Fibroblast of pulmonary artery (primary cell): Measurements from ENCODE around the gene MPRIP.
A peak's percentile ranks its signal among the peaks of the same experiment; 100 is the strongest.

Experiments used
- DNase-seq: peaks from one replicate; pipeline ENCODE4 v3.0.0-alpha.2; 2010; ENCODE audit warnings: low read depth
- H3K4me3 ChIP-seq: replicated peaks from 2 replicates; pipeline ENCODE4 v1.5.1; 2011; ENCODE audit warnings: low read depth, mild to moderate bottlenecking, control low read depth, low read length, moderate library complexity
- CTCF ChIP-seq: IDR thresholded peaks from 2 replicates; pipeline ENCODE4 v1.5.1; 2011; ENCODE audit warnings: mild to moderate bottlenecking, control low read depth, low read length, inconsistent platforms; ENCODE audit errors: missing control alignments

MPRIP gene

DNA sequence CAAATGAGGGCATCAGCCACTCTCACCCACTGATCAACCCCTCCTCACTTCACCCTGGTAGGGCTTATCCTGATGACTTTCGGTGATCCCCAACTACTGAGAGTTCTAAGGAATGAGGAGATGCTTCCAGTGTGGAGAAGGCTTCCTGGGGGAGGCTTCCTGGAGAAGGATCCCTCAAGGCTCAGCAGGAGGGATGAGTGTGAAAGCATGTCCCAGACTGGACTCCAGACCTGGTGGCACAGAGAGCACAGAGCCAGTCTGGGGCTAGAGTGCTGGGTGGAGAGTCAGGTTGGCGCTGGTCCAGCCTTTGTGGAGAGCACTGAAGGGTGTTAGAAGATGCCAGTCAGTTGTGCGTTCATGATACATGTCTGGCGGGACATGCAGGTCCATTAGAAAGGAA is 110.1 kb downstream of the MPRIP start:
- no peak for DNase-seq
- TF ChIP-seq CTCF = no peak
- no peak overlapping the region for H3K4me3 ChIP-seq

DNA sequence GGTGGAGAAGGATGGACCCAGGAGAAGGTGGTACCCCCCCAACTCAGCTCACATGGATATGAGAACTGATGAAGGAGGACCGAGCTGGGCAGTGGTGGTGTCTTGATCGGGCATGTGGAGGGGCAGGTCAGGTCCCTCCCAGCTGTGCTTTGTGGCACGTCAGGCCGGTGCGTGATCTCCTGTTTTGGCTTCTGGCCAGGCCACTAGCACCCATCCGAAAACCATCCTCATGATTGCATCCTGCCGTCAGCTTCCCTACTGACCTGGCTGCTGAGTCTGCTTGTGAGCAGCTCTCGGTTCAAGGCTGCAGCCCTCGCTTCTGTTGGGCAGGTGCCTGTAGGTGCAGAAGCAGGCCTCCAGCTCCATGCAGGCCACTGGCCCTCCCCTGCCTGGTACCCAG is 110.8 kb downstream of the MPRIP start:
- no peak for DNase-seq

DNA sequence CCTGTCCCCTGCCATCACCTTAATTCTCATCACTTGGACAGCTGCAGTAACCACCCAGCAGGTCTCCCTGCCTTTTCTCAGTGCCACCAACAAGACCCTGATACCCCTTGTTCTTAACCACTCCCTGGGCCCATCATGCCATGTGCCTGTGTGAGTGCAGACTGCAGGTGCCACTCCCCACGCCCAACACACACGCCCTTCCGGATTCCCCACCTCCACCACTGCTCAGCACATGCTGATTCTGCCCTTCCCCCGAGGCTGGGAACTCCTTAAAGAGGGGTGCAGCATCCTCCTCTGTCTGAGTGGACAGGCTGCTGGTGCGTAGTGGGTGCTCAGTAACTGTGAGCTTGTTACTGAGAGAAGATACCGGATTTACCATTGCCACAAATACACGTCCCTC is 111.5 kb downstream of the MPRIP start:
- no peak for TF ChIP-seq CTCF
- no peak for DNase-seq
- H3K4me3 ChIP-seq = no peak overlapping the region

More for the DNA sequence above, 110.8 kb downstream of the MPRIP start:
- no peak overlapping the region for H3K4me3 ChIP-seq
- TF ChIP-seq CTCF = no peak

- DNase-seq = no peak
- TF ChIP-seq CTCF = no peak
- H3K4me3 ChIP-seq = no peak overlapping the region
Observed at GRCh38 chr17:17154556-17154955, 112.3 kb downstream of the MPRIP start.

GRCh38 chr17:17154981-17155380 is 112.7 kb downstream of the MPRIP start:
- no peak for TF ChIP-seq CTCF
- H3K4me3 ChIP-seq = no peak overlapping the region
- DNase-seq = no peak

GRCh38 chr17:17155568-17155967 is 113.3 kb downstream of the MPRIP start:
- no peak overlapping the region for H3K4me3 ChIP-seq
- no peak for DNase-seq

GRCh38 chr17:17156107-17156506 is 113.8 kb downstream of the MPRIP start:
- peak; percentile 66 for DNase-seq
- H3K4me3 ChIP-seq = no peak overlapping the region
- no peak for TF ChIP-seq CTCF

More at GRCh38 chr17:17155568-17155967, 113.3 kb downstream of the MPRIP start:
- no peak for TF ChIP-seq CTCF
